KBM-7 (cell line): ENCODE data around the gene STAC.
"Not testable (repeated sequence)": the region's sequence is repeated elsewhere in the genome, so short reads cannot be mapped to it uniquely, and the experiment has no call there.

Experiments
- DNase-seq: peaks from one replicate; pipeline ENCODE4 v3.0.0-alpha.2; 2015
- in situ Hi-C: fragments of 300-500 bp; cut with MboI; formaldehyde crosslinking; loops from 2 replicates; pipeline ENCODE4 v1.14.3; 2020; ENCODE audit warnings: low sequenced_read_pairs, low pct_unique_long_range_greater_than_20kb, mixed read lengths

The STAC gene

GRCh38 chr3:36496684-36497633 lies 116.7 kb downstream of the STAC start:
- peak; percentile 1 for DNase-seq
- in situ Hi-C loops: no loop called here

- in situ Hi-C loops, DNase-seq: not testable (repeated sequence)
Measured at GRCh38 chr3:36500053-36500452, 119.7 kb downstream of the STAC start.

DNA sequence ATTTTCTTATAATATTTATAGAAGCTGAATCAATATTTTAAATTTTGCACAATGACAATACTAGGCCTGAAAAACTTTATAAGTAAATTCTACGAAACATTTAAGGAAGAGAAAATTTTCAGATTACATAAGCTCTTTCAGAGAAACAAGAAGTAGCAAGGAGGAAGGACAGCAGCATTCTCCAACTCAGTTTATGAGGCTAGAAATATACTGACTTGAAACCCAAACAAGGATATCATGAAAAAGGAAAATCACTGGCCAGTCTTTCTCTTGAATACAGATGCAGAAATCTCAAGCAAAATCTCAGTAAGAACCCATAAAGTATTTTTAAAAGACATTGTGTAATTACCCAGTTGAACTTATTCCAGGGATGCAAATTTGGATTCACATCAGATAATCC lies 121.3 kb downstream of the STAC start:
- in situ Hi-C loops: no loop called here

GRCh38 chr3:36505393-36505792 lies 125.1 kb downstream of the STAC start:
- no peak for DNase-seq
- in situ Hi-C loops: no loop called here

More for the DNA sequence above, 121.3 kb downstream of the STAC start:
- DNase-seq: no peak

- no peak for DNase-seq
- in situ Hi-C loops: no loop called here
Measured at GRCh38 chr3:36511791-36512486, 131.6 kb downstream of the STAC start.

DNA sequence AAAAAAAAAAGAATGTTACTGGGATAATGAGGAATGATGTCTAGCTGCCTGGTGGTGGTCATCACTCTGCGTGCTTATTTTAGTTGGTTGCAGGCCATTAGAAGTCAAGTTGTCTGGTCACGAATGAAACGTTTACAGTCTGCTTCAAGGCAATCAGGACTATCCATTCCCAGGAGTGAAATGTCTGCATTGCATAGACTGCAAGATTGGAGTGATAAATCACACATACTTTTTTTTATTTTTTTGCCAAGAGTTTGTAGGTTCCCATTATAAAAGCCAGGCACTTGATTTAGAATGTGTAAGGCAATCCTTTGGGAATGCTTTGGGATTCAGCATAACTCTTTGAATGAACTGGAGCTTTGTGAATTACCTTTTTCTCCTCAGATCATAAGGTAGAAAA lies 132.3 kb downstream of the STAC start:
- in situ Hi-C loops: no loop called here
- DNase-seq: no peak

DNA sequence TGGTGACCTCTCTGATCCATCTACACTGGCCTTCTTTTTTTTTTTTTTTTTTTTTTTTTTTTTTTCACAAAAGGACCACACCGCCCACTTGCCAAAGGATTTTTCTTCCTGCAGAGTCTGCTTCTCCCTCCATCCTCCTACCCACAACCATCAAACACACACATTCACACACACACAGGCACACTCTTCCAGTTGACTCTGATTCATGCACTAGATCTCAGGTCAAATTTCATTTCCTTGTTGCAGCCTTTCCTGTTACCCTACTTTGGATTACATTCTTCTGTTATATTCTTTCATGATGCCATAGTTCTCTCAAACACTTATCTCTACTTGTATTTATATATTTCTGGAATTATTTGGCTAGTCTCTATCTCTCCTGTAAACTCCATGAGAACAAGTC lies 133.9 kb downstream of the STAC start:
- in situ Hi-C loops: no loop called here
- DNase-seq: no peak

- DNase-seq: no peak
- in situ Hi-C loops: no loop called here
Measured at GRCh38 chr3:36519682-36520081, 139.4 kb downstream of the STAC start.

- in situ Hi-C loops: no loop called here
- no peak for DNase-seq
Measured at GRCh38 chr3:36520241-36521006, 140.1 kb downstream of the STAC start.

DNA sequence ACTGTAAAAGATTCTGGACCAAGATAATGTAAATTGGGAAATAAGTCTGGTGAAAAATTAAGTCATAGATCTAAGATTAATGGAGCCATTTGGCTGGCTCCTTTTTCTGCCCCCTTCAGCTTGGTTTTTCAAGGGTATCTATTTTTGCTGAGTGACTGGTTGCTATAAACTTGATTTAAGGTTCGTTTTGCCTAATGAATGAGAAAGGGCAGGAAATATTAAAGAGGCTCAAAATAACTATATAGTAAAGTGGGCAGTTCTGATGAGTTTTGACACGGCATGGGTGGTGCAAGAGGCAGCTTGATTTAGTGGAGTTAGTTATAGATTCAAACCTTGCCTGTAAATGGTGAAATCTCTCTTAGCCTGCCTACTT lies 140.7 kb downstream of the STAC start:
- DNase-seq: no peak
- in situ Hi-C loops: no loop called here

GRCh38 chr3:36524560-36524959 lies 144.3 kb downstream of the STAC start:
- in situ Hi-C loops: no loop called here

GRCh38 chr3:36525115-36525801 lies 145.0 kb downstream of the STAC start:
- in situ Hi-C loops: no loop called here

More at GRCh38 chr3:36524560-36524959, 144.3 kb downstream of the STAC start:
- no peak for DNase-seq

DNA sequence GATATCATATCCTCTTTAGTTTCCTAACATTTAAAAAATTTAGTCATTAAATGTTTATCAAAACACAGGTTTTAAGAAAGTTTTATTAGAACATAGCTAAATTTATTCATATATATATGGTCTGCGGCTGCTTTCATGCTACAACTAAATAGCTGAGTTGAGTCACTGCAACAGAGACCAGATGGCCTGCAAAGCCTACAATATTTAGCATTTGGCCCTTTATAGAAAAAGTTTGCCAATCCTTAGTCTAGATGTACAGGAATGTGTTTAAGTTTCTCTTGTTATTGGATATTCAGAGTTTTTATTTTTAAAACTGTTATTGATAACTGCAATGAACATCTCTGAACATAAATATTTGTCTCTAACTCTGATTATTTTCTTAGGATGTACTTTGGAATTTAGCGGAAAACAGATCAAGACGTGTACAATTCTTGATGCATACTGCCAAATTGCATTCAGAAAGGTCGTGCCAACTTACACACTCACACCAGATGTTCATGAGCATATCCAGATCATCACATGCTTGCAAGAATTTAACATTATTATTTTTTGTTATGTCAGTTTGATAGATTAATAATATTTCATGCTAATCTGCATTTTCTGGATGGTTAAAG lies 157.9 kb downstream of the STAC start:
- DNase-seq: no peak
- in situ Hi-C loops: no loop called here

More at GRCh38 chr3:36525115-36525801, 145.0 kb downstream of the STAC start:
- no peak for DNase-seq

DNA sequence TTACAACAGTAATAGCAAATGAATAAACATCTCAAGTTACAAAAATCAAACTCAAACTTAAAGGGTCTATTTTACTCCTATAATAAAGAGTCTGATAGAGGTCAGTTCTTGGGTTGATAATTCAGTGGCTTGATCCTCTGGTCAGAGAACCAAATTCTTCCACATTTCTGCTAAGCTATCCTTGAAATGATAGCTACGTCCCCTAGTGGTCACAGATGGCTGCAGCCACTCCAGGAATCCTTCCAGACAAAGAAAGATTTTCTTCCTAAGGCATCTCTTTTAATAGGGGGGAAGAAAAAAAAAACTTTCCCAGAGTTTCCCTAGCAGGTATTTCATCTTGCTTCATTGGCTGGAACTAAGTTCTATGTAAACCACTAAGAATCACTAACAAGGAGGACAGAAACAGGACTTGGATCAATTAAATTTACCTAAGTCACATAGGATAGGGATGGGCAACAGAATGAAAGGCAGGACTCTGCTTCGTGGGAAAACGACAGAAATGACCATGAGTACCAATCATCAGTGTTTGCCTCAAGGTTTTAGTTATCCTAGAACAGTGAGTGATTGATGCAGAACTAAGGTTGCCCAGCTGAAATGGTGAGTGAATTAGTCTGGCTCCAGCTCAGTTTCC lies 160.7 kb downstream of the STAC start:
- in situ Hi-C loops: no loop called here
- DNase-seq: peak; percentile 18

DNA sequence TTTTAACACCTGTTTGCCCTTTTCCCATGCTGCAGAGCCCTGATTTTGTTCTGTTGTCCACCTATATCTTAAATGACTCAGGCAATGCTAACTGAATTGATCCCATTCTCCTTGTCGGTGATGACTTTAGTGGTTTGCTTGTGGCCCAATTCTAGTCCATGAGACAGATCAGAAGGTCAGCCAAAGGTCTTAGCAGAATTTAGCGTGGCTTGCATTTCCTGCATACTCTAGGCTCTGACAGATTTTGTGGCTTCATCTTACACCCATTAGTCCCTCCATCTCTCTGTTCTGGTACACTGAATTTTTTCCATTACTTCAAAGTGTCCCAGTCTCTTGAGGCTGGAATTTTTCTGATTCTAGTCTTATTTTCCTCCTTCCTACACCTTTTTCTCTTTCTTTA lies 161.9 kb downstream of the STAC start:
- in situ Hi-C loops: no loop called here

DNA sequence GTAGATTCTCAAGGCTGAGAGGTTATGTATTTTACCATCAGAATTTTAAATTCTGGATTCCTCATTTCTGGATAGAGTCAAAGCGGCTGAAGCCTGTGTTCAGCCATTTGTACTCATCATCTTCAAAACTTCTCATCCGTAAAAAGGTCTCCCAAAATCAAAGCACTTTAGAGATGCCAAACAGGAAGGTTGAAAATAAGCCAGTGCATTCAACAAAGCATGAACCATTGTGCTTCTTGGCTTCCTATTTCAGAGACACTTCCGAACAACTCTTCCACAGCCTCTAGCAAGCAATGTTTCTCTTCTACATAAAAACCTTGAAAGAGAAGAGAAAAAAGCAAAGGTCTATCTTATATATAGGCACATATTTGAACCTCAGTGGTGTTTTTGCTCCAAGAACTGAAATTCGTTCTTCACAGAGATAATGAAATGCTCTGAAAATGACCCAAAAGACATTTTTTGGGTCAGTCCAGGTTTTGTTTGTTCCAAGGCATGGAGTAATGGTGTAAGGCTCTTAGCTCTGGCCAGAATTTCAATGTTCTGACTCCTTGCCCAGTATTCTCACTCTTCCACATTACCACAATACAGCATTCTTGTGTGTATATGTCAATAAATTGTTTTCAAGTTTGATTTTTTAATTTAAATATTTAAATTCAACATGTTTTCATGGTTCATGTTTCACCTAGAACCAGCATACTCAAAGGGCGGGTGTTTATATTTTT lies 163.1 kb downstream of the STAC start:
- in situ Hi-C loops: no loop called here
- no peak for DNase-seq

More for the DNA sequence above, 161.9 kb downstream of the STAC start:
- DNase-seq: no peak

DNA sequence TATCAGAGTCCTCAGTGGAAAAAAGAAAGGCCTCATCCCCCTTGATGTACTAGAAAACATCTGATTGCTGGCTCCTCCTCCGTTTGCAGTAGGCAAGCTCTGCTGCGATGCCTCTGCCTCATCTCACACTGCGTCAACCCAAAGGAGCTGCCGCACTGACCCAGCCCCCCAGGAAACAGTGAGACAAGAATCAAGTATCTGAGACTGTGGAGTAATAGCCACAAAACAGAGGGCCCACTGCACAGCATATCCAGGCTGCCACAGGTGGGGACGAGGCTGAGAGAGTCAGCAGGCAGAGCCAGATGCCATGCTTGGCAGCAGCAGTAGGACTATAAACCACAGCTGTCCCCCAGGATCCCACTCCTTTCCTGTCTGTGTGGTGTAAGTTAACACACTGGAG lies 165.9 kb downstream of the STAC start:
- in situ Hi-C loops: no loop called here
- no peak for DNase-seq

DNA sequence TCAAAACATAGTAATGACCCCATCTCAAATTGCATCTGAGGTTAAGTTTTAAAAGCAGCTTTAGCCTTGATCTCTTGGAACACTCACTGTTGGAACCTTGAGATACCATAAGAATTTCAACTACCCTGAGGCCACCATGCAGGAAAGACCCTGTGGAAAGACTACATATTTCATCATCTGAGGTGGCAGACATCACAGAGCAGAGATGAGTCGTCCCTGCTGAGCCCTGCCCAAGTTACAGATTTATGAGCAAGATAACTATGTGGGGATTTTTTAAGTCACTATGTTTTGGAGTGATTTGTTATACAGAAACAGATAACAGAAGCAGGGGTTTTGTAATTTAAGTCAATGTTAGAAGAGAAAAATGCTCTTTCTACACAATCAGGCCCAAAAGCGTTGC lies 168.4 kb downstream of the STAC start:
- in situ Hi-C loops: no loop called here
- no peak for DNase-seq
